HEK293 (cell line): ENCODE measurements around the gene PFAS.

ENCODE experiments used
- CTCF ChIA-PET: fragments of 350-600 bp; formaldehyde crosslinking; extraction: SDS; loops from one replicate; lab custom pipeline; 2021; ENCODE audit warnings: antibody characterized with exemption; lab: Yijun Ruan, JAX
- POLR2A ChIA-PET: fragments of 300-600 bp; formaldehyde crosslinking; extraction: SDS; loops from one replicate; lab custom pipeline; 2020; ENCODE audit warnings: antibody characterized with exemption, inconsistent platforms; lab: Yijun Ruan, JAX
- H3K27ac ChIP-seq: fragments of 200-500 bp; sonication (Bioruptor generic); 2 replicates; pipeline ENCODE4 v1.5.1; 2014; ENCODE audit warnings: low read depth, low read length, control low read depth, inconsistent platforms; ENCODE audit errors: extremely low read depth
- H3K36me3 ChIP-seq, 2 experiments: fragments of 200-500 bp in 1 of 2; sonication (Bioruptor generic) in 1 of 2; 1 replicate in 1 of 2; 2 replicates in 1 of 2; pipeline ENCODE4 v1.5.1; 2014 to 2017; ENCODE audit warnings: inconsistent platforms in 2 of 2, low read length in 2 of 2; ENCODE audit not compliant: control insufficient read depth in 2 of 2, insufficient read depth in 1 of 2
- H3K4me1 ChIP-seq: fragments of 200-500 bp; sonication (Bioruptor generic); 2 replicates; pipeline ENCODE4 v1.5.1; 2014; ENCODE audit warnings: mild to moderate bottlenecking, low read length, inconsistent platforms; ENCODE audit not compliant: control insufficient read depth, insufficient read depth
- H3K4me3 ChIP-seq: 2 replicates; pipeline ENCODE4 v1.5.1; 2011; ENCODE audit warnings: low read depth, mild to moderate bottlenecking, control low read depth, low read length, moderate library complexity
- H3K9me3 ChIP-seq: fragments of 200-500 bp; sonication (Bioruptor generic); 2 replicates; pipeline ENCODE4 v1.5.1; 2014; ENCODE audit warnings: low read depth, low read length, inconsistent platforms; ENCODE audit not compliant: control insufficient read depth, insufficient read depth
- AEBP2 ChIP-seq: fragments of 450-650 bp; formaldehyde crosslinking; IDR thresholded peaks from 2 replicates; pipeline ENCODE4 v1.5.1; 2016; ENCODE audit warnings: missing biosample characterization, missing genetic modification characterization, borderline replicate concordance
- EGR2 ChIP-seq: fragments of 450-650 bp; formaldehyde crosslinking; IDR thresholded peaks from 2 replicates; pipeline ENCODE4 v1.5.1; 2016; ENCODE audit warnings: low read depth, missing biosample characterization, missing genetic modification characterization
- KLF1 ChIP-seq: fragments of 450-650 bp; formaldehyde crosslinking; IDR thresholded peaks from 2 replicates; pipeline ENCODE4 v1.5.1; 2016; ENCODE audit warnings: missing biosample characterization, missing genetic modification characterization
- KLF9 ChIP-seq: fragments of 450-650 bp; formaldehyde crosslinking; IDR thresholded peaks from 2 replicates; pipeline ENCODE4 v1.5.1; 2016; ENCODE audit warnings: missing biosample characterization, missing genetic modification characterization, low read depth
- MYNN ChIP-seq: fragments of 450-650 bp; formaldehyde crosslinking; IDR thresholded peaks from 2 replicates; pipeline ENCODE4 v1.5.1; 2016; ENCODE audit warnings: missing biosample characterization, missing genetic modification characterization, borderline replicate concordance
- REPIN1 ChIP-seq: fragments of 450-650 bp; formaldehyde crosslinking; IDR thresholded peaks from 2 replicates; pipeline ENCODE4 v1.5.1; 2017; ENCODE audit warnings: missing biosample characterization, missing genetic modification characterization, low read depth
- SALL2 ChIP-seq: fragments of 450-650 bp; formaldehyde crosslinking; IDR thresholded peaks from 2 replicates; pipeline ENCODE4 v1.5.0; 2017; ENCODE audit warnings: missing biosample characterization, mild to moderate bottlenecking, missing genetic modification characterization, borderline replicate concordance
- TRIM28 ChIP-seq: IDR thresholded peaks from 2 replicates; pipeline ENCODE4 v1.6.1; 2011; ENCODE audit warnings: low read length, control low read depth, borderline replicate concordance
- WT1 ChIP-seq: fragments of 450-650 bp; formaldehyde crosslinking; IDR thresholded peaks from 2 replicates; pipeline ENCODE4 v1.5.1; 2016; ENCODE audit warnings: missing biosample characterization, missing genetic modification characterization
- ZFP37 ChIP-seq: fragments of 450-650 bp; formaldehyde crosslinking; IDR thresholded peaks from 2 replicates; pipeline ENCODE4 v1.5.1; 2016; ENCODE audit warnings: missing biosample characterization, missing genetic modification characterization
- ZNF146 ChIP-seq: fragments of 450-650 bp; formaldehyde crosslinking; IDR thresholded peaks from 2 replicates; pipeline ENCODE4 v1.5.1; 2016; ENCODE audit warnings: missing biosample characterization, missing genetic modification characterization
- ZNF169 ChIP-seq: fragments of 450-650 bp; formaldehyde crosslinking; IDR thresholded peaks from 2 replicates; pipeline ENCODE4 v1.5.1; 2016; ENCODE audit warnings: missing biosample characterization, missing genetic modification characterization
- ZNF2 ChIP-seq: fragments of 450-650 bp; formaldehyde crosslinking; IDR thresholded peaks from 2 replicates; pipeline ENCODE4 v1.5.1; 2016; ENCODE audit warnings: missing biosample characterization, missing genetic modification characterization
- ZNF221 ChIP-seq: fragments of 450-650 bp; formaldehyde crosslinking; IDR thresholded peaks from 2 replicates; pipeline ENCODE4 v1.5.1; 2017; ENCODE audit warnings: missing biosample characterization, missing genetic modification characterization, borderline replicate concordance
- ZNF23 ChIP-seq: fragments of 450-650 bp; formaldehyde crosslinking; IDR thresholded peaks from 2 replicates; pipeline ENCODE4 v1.5.1; 2016; ENCODE audit warnings: missing biosample characterization, missing genetic modification characterization, borderline replicate concordance
- ZNF501 ChIP-seq: fragments of 450-650 bp; formaldehyde crosslinking; IDR thresholded peaks from 2 replicates; pipeline ENCODE4 v1.5.1; 2016; ENCODE audit warnings: missing biosample characterization, missing genetic modification characterization
- ZNF510 ChIP-seq: fragments of 450-650 bp; formaldehyde crosslinking; IDR thresholded peaks from 2 replicates; pipeline ENCODE4 v1.5.1; 2018; ENCODE audit warnings: mild to moderate bottlenecking, missing genetic modification characterization, missing biosample characterization; ENCODE audit not compliant: insufficient replicate concordance
- ZNF513 ChIP-seq: fragments of 450-650 bp; IDR thresholded peaks from 2 replicates; pipeline ENCODE4 v1.5.1; 2018; ENCODE audit warnings: missing biosample characterization, missing genetic modification characterization
- ZNF548 ChIP-seq: fragments of 450-650 bp; formaldehyde crosslinking; IDR thresholded peaks from 2 replicates; pipeline ENCODE4 v1.5.1; 2016; ENCODE audit warnings: missing biosample characterization, missing genetic modification characterization
- ZNF561 ChIP-seq: fragments of 450-650 bp; IDR thresholded peaks from 2 replicates; pipeline ENCODE4 v1.5.1; 2018; ENCODE audit warnings: missing biosample characterization, missing genetic modification characterization, borderline replicate concordance
- ZNF624 ChIP-seq: fragments of 450-650 bp; formaldehyde crosslinking; IDR thresholded peaks from 2 replicates; pipeline ENCODE4 v1.5.1; 2017; ENCODE audit warnings: missing biosample characterization, missing genetic modification characterization
- ZNF626 ChIP-seq: fragments of 450-650 bp; sonication (Bioruptor Pico); formaldehyde crosslinking; IDR thresholded peaks from 2 replicates; pipeline ENCODE4 v1.5.1; 2018; ENCODE audit warnings: missing biosample characterization, missing genetic modification characterization, inconsistent platforms
- ZNF792 ChIP-seq: fragments of 450-650 bp; formaldehyde crosslinking; IDR thresholded peaks from 2 replicates; pipeline ENCODE4 v1.5.1; 2016; ENCODE audit warnings: missing biosample characterization, missing genetic modification characterization
- ZNF837 ChIP-seq: fragments of 450-650 bp; formaldehyde crosslinking; IDR thresholded peaks from 2 replicates; pipeline ENCODE4 v1.5.1; 2016; ENCODE audit warnings: missing biosample characterization, missing genetic modification characterization
- ZSCAN23 ChIP-seq: fragments of 450-650 bp; formaldehyde crosslinking; IDR thresholded peaks from 2 replicates; pipeline ENCODE4 v1.5.1; 2016; ENCODE audit warnings: missing biosample characterization, missing genetic modification characterization
- TF ChIP-seq, protein P1 (sequence below): fragments of 450-650 bp; formaldehyde crosslinking; IDR thresholded peaks from 2 replicates; pipeline ENCODE4 v1.5.1; 2016; ENCODE audit warnings: missing biosample characterization, missing genetic modification characterization
- TF ChIP-seq, protein P2 (sequence below): fragments of 450-650 bp; formaldehyde crosslinking; IDR thresholded peaks from 2 replicates; pipeline ENCODE4 v1.5.1; 2016; ENCODE audit warnings: missing biosample characterization, missing genetic modification characterization
- TF ChIP-seq, protein P3 (sequence below): fragments of 450-650 bp; formaldehyde crosslinking; IDR thresholded peaks from 2 replicates; pipeline ENCODE4 v1.5.1; 2016; ENCODE audit warnings: missing biosample characterization, missing genetic modification characterization

PFAS gene

DNA sequence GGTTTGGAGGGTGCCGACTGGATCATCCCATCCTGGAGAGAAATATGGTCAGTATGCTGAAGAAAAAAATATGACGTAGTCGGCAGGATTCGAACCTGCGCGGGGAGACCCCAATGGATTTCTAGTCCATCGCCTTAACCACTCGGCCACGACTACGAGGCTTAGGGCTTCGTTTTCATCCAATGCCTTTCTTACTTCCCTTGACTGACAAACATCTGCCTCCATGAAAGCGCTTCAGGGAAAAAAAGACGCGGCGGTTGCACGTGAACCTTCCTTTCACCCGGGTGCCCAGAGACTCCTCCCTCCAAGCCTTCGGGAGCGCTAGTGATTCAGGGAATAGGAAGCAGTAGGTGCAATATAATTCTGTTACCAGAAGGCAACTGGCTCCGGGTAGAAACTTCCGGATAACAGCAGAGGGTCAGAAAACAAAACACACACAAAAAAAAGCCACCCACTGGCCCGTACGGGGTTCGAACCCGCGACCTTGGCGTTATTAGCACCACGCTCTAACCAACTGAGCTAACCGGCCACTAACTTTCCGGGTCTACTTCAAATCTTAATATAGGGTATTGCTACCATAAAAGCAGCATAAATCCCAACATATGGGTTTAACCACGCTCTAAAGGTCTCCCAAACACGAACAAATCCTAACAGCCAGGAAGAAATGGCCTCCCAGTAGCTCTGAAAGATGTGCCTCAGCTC is 22.4 kb upstream of the PFAS start:
- peak overlapping the region; percentile 44 for H3K4me3 ChIP-seq
- no peaks in the 10 kb centered on the region for H3K9me3 ChIP-seq
- peak overlapping the region; percentile 78 for H3K27ac ChIP-seq
- peaks cover 23 to 47% of the 10 kb centered on the region in 2 experiments for H3K36me3 ChIP-seq
- H3K4me1 ChIP-seq, result peaks cover 12% of the 10 kb centered on the region
- ChIA-PET CTCF (interaction anchor here (0.6 to 2.1 kb wide), 7 partner anchors 12 to 173 kb away, joined by 3 to 8 read pairs (median 4); partner anchors contain the start of gene ALOXE3), POLR2A (interaction anchor here (0.6 to 9.6 kb wide), 8 partner anchors 12 to 107 kb away, joined by 3 to 218 read pairs (median 4); partner anchors contain the start of genes AURKB, BORCS6, CTC1 and PFAS)
- TF ChIP-seq ZNF2 (tag by site-specific recombination) (peak; percentile 68), ZNF624 (tag by site-specific recombination) (0 out of 2 replicates have a peak, but pooled peaks have one; percentile 65), ZNF561 (tag by site-specific recombination) (peak; percentile 54), ZNF23 (no peak), ZNF510 (tag by site-specific recombination) (no peak), TRIM28 (peak; percentile 70; the same call in 1 of the 2 replicates), ZFP37 (tag by site-specific recombination) (no peak), MYNN (tag by site-specific recombination) (no peak), SALL2 (peak; percentile 12; the same call in 1 of the 2 replicates), AEBP2 (tag by site-specific recombination) (no peak), ZNF169 (tag by site-specific recombination) (0 out of 2 replicates have a peak, but pooled peaks have one; percentile 8), REPIN1 (tag by site-specific recombination) (peak; percentile 54; the same call in 1 of the 2 replicates), ZNF837 (tag by site-specific recombination) (no peak), ZNF146 (no peak), ZNF221 (tag by site-specific recombination) (0 out of 2 replicates have a peak, but pooled peaks have one; percentile 31), KLF9 (tag by site-specific recombination) (0 out of 2 replicates have a peak, but pooled peaks have one; percentile 17), WT1 (tag by site-specific recombination) (no peak), ZNF501 (tag by site-specific recombination) (peak; percentile 78), ZNF792 (tag by site-specific recombination) (0 out of 2 replicates have a peak, but pooled peaks have one; percentile 39), EGR2 (tag by site-specific recombination) (no peak), ZNF513 (tag by site-specific recombination) (peak; percentile 53; the same call in 1 of the 2 replicates), ZSCAN23 (peak; percentile 93), ZNF626 (tag by site-specific recombination) (no peak), ZNF548 (no peak), KLF1 (peak; percentile 42)
- TF ChIP-seq, protein P1, sequence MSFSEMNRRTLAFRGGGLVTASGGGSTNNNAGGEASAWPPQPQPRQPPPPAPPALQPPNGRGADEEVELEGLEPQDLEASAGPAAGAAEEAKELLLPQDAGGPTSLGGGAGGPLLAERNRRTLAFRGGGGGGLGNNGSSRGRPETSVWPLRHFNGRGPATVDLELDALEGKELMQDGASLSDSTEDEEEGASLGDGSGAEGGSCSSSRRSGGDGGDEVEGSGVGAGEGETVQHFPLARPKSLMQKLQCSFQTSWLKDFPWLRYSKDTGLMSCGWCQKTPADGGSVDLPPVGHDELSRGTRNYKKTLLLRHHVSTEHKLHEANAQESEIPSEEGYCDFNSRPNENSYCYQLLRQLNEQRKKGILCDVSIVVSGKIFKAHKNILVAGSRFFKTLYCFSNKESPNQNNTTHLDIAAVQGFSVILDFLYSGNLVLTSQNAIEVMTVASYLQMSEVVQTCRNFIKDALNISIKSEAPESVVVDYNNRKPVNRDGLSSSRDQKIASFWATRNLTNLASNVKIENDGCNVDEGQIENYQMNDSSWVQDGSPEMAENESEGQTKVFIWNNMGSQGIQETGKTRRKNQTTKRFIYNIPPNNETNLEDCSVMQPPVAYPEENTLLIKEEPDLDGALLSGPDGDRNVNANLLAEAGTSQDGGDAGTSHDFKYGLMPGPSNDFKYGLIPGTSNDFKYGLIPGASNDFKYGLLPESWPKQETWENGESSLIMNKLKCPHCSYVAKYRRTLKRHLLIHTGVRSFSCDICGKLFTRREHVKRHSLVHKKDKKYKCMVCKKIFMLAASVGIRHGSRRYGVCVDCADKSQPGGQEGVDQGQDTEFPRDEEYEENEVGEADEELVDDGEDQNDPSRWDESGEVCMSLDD (tag by site-specific recombination), result no peak; the same call in 1 of the 2 replicates
- TF ChIP-seq, protein P2, sequence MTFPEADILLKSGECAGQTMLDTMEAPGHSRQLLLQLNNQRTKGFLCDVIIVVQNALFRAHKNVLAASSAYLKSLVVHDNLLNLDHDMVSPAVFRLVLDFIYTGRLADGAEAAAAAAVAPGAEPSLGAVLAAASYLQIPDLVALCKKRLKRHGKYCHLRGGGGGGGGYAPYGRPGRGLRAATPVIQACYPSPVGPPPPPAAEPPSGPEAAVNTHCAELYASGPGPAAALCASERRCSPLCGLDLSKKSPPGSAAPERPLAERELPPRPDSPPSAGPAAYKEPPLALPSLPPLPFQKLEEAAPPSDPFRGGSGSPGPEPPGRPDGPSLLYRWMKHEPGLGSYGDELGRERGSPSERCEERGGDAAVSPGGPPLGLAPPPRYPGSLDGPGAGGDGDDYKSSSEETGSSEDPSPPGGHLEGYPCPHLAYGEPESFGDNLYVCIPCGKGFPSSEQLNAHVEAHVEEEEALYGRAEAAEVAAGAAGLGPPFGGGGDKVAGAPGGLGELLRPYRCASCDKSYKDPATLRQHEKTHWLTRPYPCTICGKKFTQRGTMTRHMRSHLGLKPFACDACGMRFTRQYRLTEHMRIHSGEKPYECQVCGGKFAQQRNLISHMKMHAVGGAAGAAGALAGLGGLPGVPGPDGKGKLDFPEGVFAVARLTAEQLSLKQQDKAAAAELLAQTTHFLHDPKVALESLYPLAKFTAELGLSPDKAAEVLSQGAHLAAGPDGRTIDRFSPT, result no peak
- TF ChIP-seq, protein P3, sequence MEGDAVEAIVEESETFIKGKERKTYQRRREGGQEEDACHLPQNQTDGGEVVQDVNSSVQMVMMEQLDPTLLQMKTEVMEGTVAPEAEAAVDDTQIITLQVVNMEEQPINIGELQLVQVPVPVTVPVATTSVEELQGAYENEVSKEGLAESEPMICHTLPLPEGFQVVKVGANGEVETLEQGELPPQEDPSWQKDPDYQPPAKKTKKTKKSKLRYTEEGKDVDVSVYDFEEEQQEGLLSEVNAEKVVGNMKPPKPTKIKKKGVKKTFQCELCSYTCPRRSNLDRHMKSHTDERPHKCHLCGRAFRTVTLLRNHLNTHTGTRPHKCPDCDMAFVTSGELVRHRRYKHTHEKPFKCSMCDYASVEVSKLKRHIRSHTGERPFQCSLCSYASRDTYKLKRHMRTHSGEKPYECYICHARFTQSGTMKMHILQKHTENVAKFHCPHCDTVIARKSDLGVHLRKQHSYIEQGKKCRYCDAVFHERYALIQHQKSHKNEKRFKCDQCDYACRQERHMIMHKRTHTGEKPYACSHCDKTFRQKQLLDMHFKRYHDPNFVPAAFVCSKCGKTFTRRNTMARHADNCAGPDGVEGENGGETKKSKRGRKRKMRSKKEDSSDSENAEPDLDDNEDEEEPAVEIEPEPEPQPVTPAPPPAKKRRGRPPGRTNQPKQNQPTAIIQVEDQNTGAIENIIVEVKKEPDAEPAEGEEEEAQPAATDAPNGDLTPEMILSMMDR (tag by site-specific recombination), result 0 out of 2 replicates have a peak, but pooled peaks have one; percentile 24
